Stimulated activated CD4-positive, alpha-beta T cell treated with anti-CD3 and anti-CD28 coated beads, Interleukin-15, amount 100 ng/mL, for 1 hour (primary cell): ENCODE measurements around the gene KRTAP4-5.
"Not testable (repeated sequence)": the region's sequence is repeated elsewhere in the genome, so short reads cannot be mapped to it uniquely, and the experiment has no call there.

Experiments
- DNase-seq, 2 donors: peaks; one replicate each; pipeline ENCODE4 v3.0.0-alpha.2; 2020; ENCODE audit warnings: low read depth in 1 of 2, low spot score in 1 of 2

The KRTAP4-5 gene

GRCh38 chr17:41149652-41149985 lies at the start of gene KRTAP4-5:
KRTAP4-5 (minus strand) TSS chr17:41149825; CDS start chr17:41149767, 58 bp downstream.
- no peak for DNase-seq

GRCh38 chr17:41196068-41196467 lies 46.4 kb upstream of the KRTAP4-5 start:
- DNase-seq, result no peak

GRCh38 chr17:41190328-41190727 lies 40.7 kb upstream of the KRTAP4-5 start:
- no peak for DNase-seq

- DNase-seq, result not testable (repeated sequence)
Observed at GRCh38 chr17:41189837-41190318, 40.3 kb upstream of the KRTAP4-5 start, which contains the start of gene KRTAP9-1. KRTAP9-1 (plus strand) TSS chr17:41189887; CDS start chr17:41189887, 0 bp downstream.

- no peak for DNase-seq
Observed at GRCh38 chr17:41186872-41187271, 37.2 kb upstream of the KRTAP4-5 start.

- DNase-seq, result no peak
Observed at GRCh38 chr17:41185001-41185400, 35.4 kb upstream of the KRTAP4-5 start.

- no peak for DNase-seq
Observed at GRCh38 chr17:41184480-41184961, 34.9 kb upstream of the KRTAP4-5 start, which contains the start of gene KRTAP4-1. KRTAP4-1 (minus strand) TSS chr17:41184911; CDS start chr17:41184854, 57 bp downstream.

- no peak for DNase-seq
Observed at GRCh38 chr17:41178843-41179616, 29.4 kb upstream of the KRTAP4-5 start.

GRCh38 chr17:41178341-41178740 lies 28.7 kb upstream of the KRTAP4-5 start:
- no peak for DNase-seq

GRCh38 chr17:41177727-41178271 lies 28.2 kb upstream of the KRTAP4-5 start, which contains the start of gene KRTAP4-2:
KRTAP4-2 (minus strand) TSS chr17:41178221; CDS start chr17:41178164, 57 bp downstream.
- DNase-seq, result no peak

GRCh38 chr17:41176744-41177387 lies 27.2 kb upstream of the KRTAP4-5 start:
- no peak for DNase-seq

GRCh38 chr17:41171886-41172285 lies 22.3 kb upstream of the KRTAP4-5 start:
- no peak for DNase-seq

GRCh38 chr17:41168121-41168520 lies 18.5 kb upstream of the KRTAP4-5 start, which contains the start of gene KRTAP4-3:
KRTAP4-3 (minus strand) TSS chr17:41168221; CDS start chr17:41168172, 49 bp downstream.
- no peak for DNase-seq

- no peak for DNase-seq
Observed at GRCh38 chr17:41167561-41167960, 17.9 kb upstream of the KRTAP4-5 start.

- DNase-seq, result no peak
Observed at GRCh38 chr17:41163828-41164227, 14.2 kb upstream of the KRTAP4-5 start.

GRCh38 chr17:41160648-41161047 lies 11.0 kb upstream of the KRTAP4-5 start, which contains the start of gene KRTAP4-4:
KRTAP4-4 (minus strand) TSS chr17:41160748; CDS start chr17:41160691, 57 bp downstream.
- no peak for DNase-seq

GRCh38 chr17:41160190-41160589 lies 10.6 kb upstream of the KRTAP4-5 start:
- DNase-seq, result not testable (repeated sequence)

GRCh38 chr17:41153856-41154255 lies 4.2 kb upstream of the KRTAP4-5 start:
- no peak for DNase-seq

- no peak for DNase-seq
Observed at GRCh38 chr17:41151525-41151924, 1.9 kb upstream of the KRTAP4-5 start.

GRCh38 chr17:41150026-41150425 lies 401 bp upstream of the KRTAP4-5 start:
- no peak for DNase-seq

GRCh38 chr17:41148971-41149651 lies 514 bp downstream of the KRTAP4-5 start:
- not testable (repeated sequence) for DNase-seq
